ENCODE data around the gene TM6SF1. TPM values are rescaled to one million over a fixed set of nuclear protein-coding genes. Genes with fewer than 3 reads are reported as not detected.
"Not testable (repeated sequence)": the region's sequence is repeated elsewhere in the genome, so short reads cannot be mapped to it uniquely, and the experiment has no call there.

TM6SF1 gene
- total RNA-seq, 4 donors from 2014 or later = 7.1 to 49.1 (median 13.7) TPM

GRCh38 chr15:83077491-83078230, 29.8 kb upstream of the TM6SF1 start:
- Histone ChIP-seq H3K36me3 (no peaks in the 10 kb centered on the region), H3K27me3 (no peaks in the 10 kb centered on the region), H3K4me1 (peaks cover 15 to 18% of the 10 kb centered on the region in 2 donors), H3K9me3 (peaks cover 0 to 7% (median 2%) of the 10 kb centered on the region in 3 donors), H3K27ac (peak overlapping the region; percentile 78 to 91 (median 81)), H3K4me3 (peak overlapping the region in 3 of 4 donors; percentile 15 to 23 (median 20))
- DNase-seq = no peak
- TF ChIP-seq CTCF (IDR thresholded peaks at IDR 0.05 in 4 of 5, conservative IDR thresholded peaks at IDR 0.05 in 1 of 5) = no peak
- TF ChIP-seq POLR2A (IDR thresholded peaks at IDR 0.05) = no peak
- intact Hi-C loops (cut with DNase I; ENCODE audit: low total_unique reads) (no loop called here), in situ Hi-C loops (cut with MboI; ENCODE audit: low sequenced_read_pairs in 4 of 4) (no loop called here)
- peak; percentile 96 for ATAC-seq

GRCh38 chr15:83078712-83079111, 28.7 kb upstream of the TM6SF1 start:
- no peak for DNase-seq
- Histone ChIP-seq H3K9me3 (peaks cover 0 to under 1% (median 0%) of the 10 kb centered on the region in 3 donors), H3K27me3 (no peaks in the 10 kb centered on the region), H3K4me1 (peaks cover 15 to 25% of the 10 kb centered on the region in 2 donors), H3K36me3 (no peaks in the 10 kb centered on the region), H3K4me3 (no peak overlapping the region), H3K27ac (peak overlapping the region; percentile 78 to 91 (median 81))
- ATAC-seq = no peak
- in situ Hi-C loops (cut with MboI; ENCODE audit: low sequenced_read_pairs in 4 of 4) = no loop called here
- intact Hi-C loops (cut with DNase I; ENCODE audit: low total_unique reads) = no loop called here
- no peak for TF ChIP-seq POLR2A (IDR thresholded peaks at IDR 0.05)
- TF ChIP-seq CTCF (IDR thresholded peaks at IDR 0.05 in 4 of 5, conservative IDR thresholded peaks at IDR 0.05 in 1 of 5) = no peak

- ATAC-seq (no peak), DNase-seq (no peak)
- H3K27ac ChIP-seq = peak overlapping the region; percentile 30 to 83 (median 72)
- TF ChIP-seq POLR2A (IDR thresholded peaks at IDR 0.05) = no peak
- TF ChIP-seq CTCF (IDR thresholded peaks at IDR 0.05 in 4 of 5, conservative IDR thresholded peaks at IDR 0.05 in 1 of 5) = no peak
- H3K9me3 ChIP-seq = no peaks in the 10 kb centered on the region
- H3K36me3 ChIP-seq = no peaks in the 10 kb centered on the region
- intact Hi-C loops (cut with DNase I; ENCODE audit: low total_unique reads) (no loop called here), in situ Hi-C loops (cut with MboI; ENCODE audit: low sequenced_read_pairs in 4 of 4) (no loop called here)
- H3K4me1 ChIP-seq = peaks cover 17 to 31% of the 10 kb centered on the region in 2 donors
- H3K4me3 ChIP-seq = no peak overlapping the region
- no peaks in the 10 kb centered on the region for H3K27me3 ChIP-seq
Observed at GRCh38 chr15:83081256-83082014, 26.0 kb upstream of the TM6SF1 start.

- no peaks in the 10 kb centered on the region for H3K36me3 ChIP-seq
- intact Hi-C loops (cut with DNase I; ENCODE audit: low total_unique reads) (no loop called here), in situ Hi-C loops (cut with MboI; ENCODE audit: low sequenced_read_pairs in 4 of 4) (no loop called here)
- H3K4me1 ChIP-seq = peaks cover 20 to 38% of the 10 kb centered on the region in 2 donors
- TF ChIP-seq CTCF (IDR thresholded peaks at IDR 0.05 in 4 of 5, conservative IDR thresholded peaks at IDR 0.05 in 1 of 5) (no peak), POLR2A (IDR thresholded peaks at IDR 0.05) (no peak)
- DNase-seq (peak in 1 of 2 donors; percentile 78), ATAC-seq (peak; percentile 50 to 67)
- H3K4me3 ChIP-seq = no peak overlapping the region
- peak overlapping the region; percentile 68 to 83 (median 78) for H3K27ac ChIP-seq
- no peaks in the 10 kb centered on the region for H3K9me3 ChIP-seq
- no peaks in the 10 kb centered on the region for H3K27me3 ChIP-seq
Observed at GRCh38 chr15:83082730-83083386, 24.6 kb upstream of the TM6SF1 start.

GRCh38 chr15:83085461-83085860, 22.0 kb upstream of the TM6SF1 start:
- peaks cover 22 to 36% of the 10 kb centered on the region in 2 donors for H3K4me1 ChIP-seq
- in situ Hi-C loops (cut with MboI; ENCODE audit: low sequenced_read_pairs in 4 of 4); H3K9me3 ChIP-seq; DNase-seq; H3K36me3 ChIP-seq; H3K27me3 ChIP-seq; ATAC-seq; H3K27ac ChIP-seq; intact Hi-C loops (cut with DNase I; ENCODE audit: low total_unique reads); H3K4me3 ChIP-seq: not testable (repeated sequence)

- intact Hi-C loops (cut with DNase I; ENCODE audit: low total_unique reads); in situ Hi-C loops (cut with MboI; ENCODE audit: low sequenced_read_pairs in 4 of 4): not testable (repeated sequence)
- H3K4me1 ChIP-seq = peaks cover 22 to 36% of the 10 kb centered on the region in 2 donors
Observed at GRCh38 chr15:83085864-83086552, 21.4 kb upstream of the TM6SF1 start.

More at GRCh38 chr15:83085864-83086552, 21.4 kb upstream of the TM6SF1 start:
- H3K36me3 ChIP-seq, ATAC-seq, H3K27me3 ChIP-seq, H3K9me3 ChIP-seq, DNase-seq, H3K4me3 ChIP-seq: not testable (repeated sequence)
- peak overlapping the region in 2 of 4 donors; percentile 66 to 79 for H3K27ac ChIP-seq

Measured in gastrocnemius medialis (tissue), 4 donors.